SK-N-SH (cell line): Measurements from ENCODE around the gene NCSTN. TPM values are rescaled to one million over a fixed set of nuclear protein-coding genes. Genes with fewer than 3 reads are reported as not detected.

Experiments
- CTCF ChIA-PET: fragments of 300-600, 350-600 bp; formaldehyde crosslinking; extraction: SDS; loops from one replicate; lab custom pipeline; 2021; lab: Yijun Ruan, JAX
- POLR2A ChIA-PET: fragments of 350-600 bp; sonication (Branson Sonifier 250); formaldehyde crosslinking; extraction: SDS; loops from one replicate; lab custom pipeline; 2020; ENCODE audit warnings: antibody characterized with exemption, inconsistent platforms; lab: Yijun Ruan, JAX
- DNase-seq: peaks from one replicate; pipeline ENCODE4 v3.0.0; 2012
- H2AFZ ChIP-seq: fragments of 200-600 bp; sonication (generic); 2 replicates; pipeline ENCODE4 v1.8.1; 2016; ENCODE audit warnings: antibody characterized with exemption, mild to moderate bottlenecking, low read depth
- H3F3A ChIP-seq: fragments of 200-600 bp; sonication (generic); replicated peaks from 2 replicates; pipeline ENCODE3; 2016; ENCODE audit warnings: antibody characterized with exemption, mild to moderate bottlenecking; ENCODE audit not compliant: insufficient read depth
- H3K27ac ChIP-seq, 2 experiments: fragments of 200-500 bp in 1 of 2; fragments of 200-600 bp in 1 of 2; sonication (Bioruptor generic) in 1 of 2; sonication (generic), shearing (Covaris generic) in 1 of 2; 2 replicates each; pipeline versions ENCODE4 v1.5.1 to v1.6.1; 2014 to 2016; ENCODE audit warnings: low read depth in 2 of 2, inconsistent platforms in 1 of 2, low read length in 1 of 2, mild to moderate bottlenecking in 1 of 2, mixed read lengths in 1 of 2
- H3K27me3 ChIP-seq: fragments of 200-600 bp; sonication (generic), shearing (Covaris generic); 2 replicates; pipeline ENCODE4 v1.6.1; 2016; ENCODE audit warnings: mixed run types; ENCODE audit not compliant: insufficient read depth
- H3K36me3 ChIP-seq, 2 experiments: fragments of 200-500 bp in 1 of 2; fragments of 200-600 bp in 1 of 2; sonication (Bioruptor generic) in 1 of 2; sonication (generic) in 1 of 2; replicated peaks in 1 of 2; 2 replicates each; pipeline versions ENCODE3 to v1.5.1; 2014 to 2016; ENCODE audit warnings: low read length in 1 of 2, mild to moderate bottlenecking in 1 of 2; ENCODE audit not compliant: insufficient read depth in 2 of 2, control insufficient read depth in 1 of 2
- H3K4me1 ChIP-seq, 2 experiments: fragments of 200-500 bp in 1 of 2; fragments of 200-600 bp in 1 of 2; sonication (Bioruptor generic) in 1 of 2; sonication (generic), shearing (Covaris generic) in 1 of 2; 2 replicates each; pipeline versions ENCODE4 v1.5.1 to v1.6.1; 2014 to 2016; ENCODE audit warnings: low read depth in 1 of 2, low read length in 1 of 2, mixed run types in 1 of 2; ENCODE audit not compliant: insufficient read depth in 2 of 2, control insufficient read depth in 1 of 2
- H3K4me2 ChIP-seq: fragments of 200-600 bp; sonication (generic), shearing (Covaris generic); 2 replicates; pipeline ENCODE4 v1.6.1; 2017; ENCODE audit warnings: mixed run types
- H3K4me3 ChIP-seq, 2 experiments: fragments of 200-500 bp in 1 of 2; fragments of 200-600 bp in 1 of 2; sonication (Bioruptor generic) in 1 of 2; sonication (generic), shearing (Covaris generic) in 1 of 2; 2 replicates each; pipeline versions ENCODE4 v1.5.1 to v1.8.1; 2014 to 2016; ENCODE audit warnings: low read depth in 2 of 2, inconsistent platforms in 1 of 2, low read length in 1 of 2, mild to moderate bottlenecking in 1 of 2, mixed read lengths in 1 of 2, moderate library complexity in 1 of 2
- H3K79me2 ChIP-seq: fragments of 200-600 bp; sonication (generic); 2 replicates; pipeline ENCODE4 v1.8.1; 2017; ENCODE audit warnings: mild to moderate bottlenecking; ENCODE audit not compliant: insufficient read depth
- H3K9ac ChIP-seq: fragments of 200-600 bp; sonication (generic); 2 replicates; pipeline ENCODE4 v1.6.1; 2017; ENCODE audit warnings: mixed run types
- H3K9me2 ChIP-seq: fragments of 200-600 bp; sonication (generic); 2 replicates; pipeline ENCODE4 v1.6.1; 2017; ENCODE audit warnings: mixed run types
- H3K9me3 ChIP-seq: fragments of 200-600 bp; sonication (generic); 2 replicates; pipeline ENCODE4 v1.6.1; 2017; ENCODE audit warnings: mixed run types, mild to moderate bottlenecking, moderate library complexity
- H4K20me1 ChIP-seq: fragments of 200-600 bp; sonication (generic); 2 replicates; pipeline ENCODE4 v1.6.1; 2017; ENCODE audit warnings: mild to moderate bottlenecking, mixed run types; ENCODE audit not compliant: insufficient read depth
- EZH2phosphoT487 ChIP-seq: fragments of 200-600 bp; sonication (generic); IDR thresholded peaks from 2 replicates; pipeline ENCODE4 v1.6.1; 2017; ENCODE audit warnings: low read depth, mixed run types, mild to moderate bottlenecking, antibody characterized with exemption, moderate library complexity, borderline replicate concordance
- FOXJ3 ChIP-seq: sonication (generic); formaldehyde crosslinking; IDR thresholded peaks from 2 replicates; pipeline ENCODE4 v1.5.1; 2020; ENCODE audit warnings: mild to moderate bottlenecking, missing genetic modification reagents
- FOXM1 ChIP-seq: IDR thresholded peaks from 2 replicates; pipeline ENCODE4 v1.4.0; 2012; ENCODE audit warnings: low read depth, mild to moderate bottlenecking
- GATA2 ChIP-seq: sonication (generic); formaldehyde crosslinking; IDR thresholded peaks from 2 replicates; pipeline ENCODE4 v1.5.0; 2020; ENCODE audit warnings: mild to moderate bottlenecking, missing genetic modification reagents
- MXI1 ChIP-seq: IDR thresholded peaks from 2 replicates; pipeline ENCODE4 v1.6.1; 2012; ENCODE audit warnings: mild to moderate bottlenecking, low read depth, low read length, improper control_type of control experiment
- NFIC ChIP-seq: IDR thresholded peaks from 2 replicates; pipeline ENCODE4 v1.4.0; 2012; ENCODE audit warnings: borderline replicate concordance
- REST ChIP-seq: IDR thresholded peaks from 2 replicates; pipeline ENCODE4 v1.6.1; 2012; ENCODE audit warnings: mild to moderate bottlenecking, low read depth, low read length, moderate library complexity
- RFX5 ChIP-seq: IDR thresholded peaks from 2 replicates; pipeline ENCODE4 v1.6.1; 2012; ENCODE audit warnings: mild to moderate bottlenecking, improper control_type of control experiment, low read length
- TEAD4 ChIP-seq: IDR thresholded peaks from 2 replicates; pipeline ENCODE4 v1.4.0; 2012; ENCODE audit warnings: mild to moderate bottlenecking, borderline replicate concordance; ENCODE audit not compliant: insufficient read depth
- ZBTB33 ChIP-seq: IDR thresholded peaks from 2 replicates; pipeline ENCODE4 v1.4.0; 2012; ENCODE audit warnings: low read depth, borderline replicate concordance
- WGBS: methylation state at CpG from one replicate; pipeline ENCODE4 v1.1.6; 2017; ENCODE audit warnings: low lambda C conversion rate; 5-methylcytosine and 5-hydroxymethylcytosine counted together
- polyA plus RNA-seq, 3 experiments: library from polyadenylated mRNA; depleted of rRNA; stranded (reverse); fragments of >200 nt; gene quantifications; 2 replicates each; pipeline ENCODE4 v1.2.3, GENCODE V29; 2012
- TF ChIP-seq, protein P1 (sequence below): fragments of 150-350 bp; IDR thresholded peaks from 2 replicates; pipeline ENCODE4 v1.6.1; 2016; ENCODE audit warnings: mild to moderate bottlenecking, low read depth, low read length

Gene NCSTN
- polyA plus RNA-seq, 1 of the 3 experiments (the other 2 are of a cell fraction): 165 TPM

- POLR2A ChIA-PET: no interaction called here
- TF ChIP-seq RFX5 (no peak), NFIC (no peak)
- peaks cover 52% of the 10 kb centered on the region for H4K20me1 ChIP-seq
Observed at GRCh38 chr1:160340866-160341265, 2.3 kb upstream of the NCSTN start.

GRCh38 chr1:160342526-160342925 lies 657 bp upstream of the NCSTN start:
- WGBS: 1% methylated on average over 7 of the region's 7 CpGs
- Histone ChIP-seq H4K20me1 (peaks cover 41% of the 10 kb centered on the region), H3K9ac (peak overlapping the region; percentile 98), H3K4me1 (peaks cover 5 to 15% of the 10 kb centered on the region in 2 experiments; a peak in 2 of 4 replicates), H3K79me2 (peaks cover 88% of the 10 kb centered on the region), H3K27ac (peak overlapping the region; percentile 87 to 89), H3K36me3 (peaks cover 46 to 49% of the 10 kb centered on the region in 2 experiments), H3K9me3 (no peaks in the 10 kb centered on the region), H3K27me3 (no peaks in the 10 kb centered on the region), H2AFZ (peak overlapping the region; percentile 63), H3K9me2 (no peaks in the 10 kb centered on the region), H3K4me3 (peak overlapping the region; percentile 94 to 98), H3K4me2 (peak overlapping the region; percentile 83), H3F3A (no peaks in the 10 kb centered on the region)
- DNase-seq: no peak
- no peak for TF ChIP-seq ZBTB33
- POLR2A ChIA-PET: interaction anchor here (0.9 to 1.4 kb wide), 2 partner anchors 12 to 24 kb away, joined by 3 to 5 read pairs; partner anchors contain the start of gene NHLH1
- CTCF ChIA-PET: interaction anchor here (0.6 to 1.4 kb wide), 3 partner anchors 34 to 74 kb away, joined by 3 to 4 read pairs (median 3); no protein-coding TSS in a partner anchor

More at GRCh38 chr1:160340866-160341265, 2.3 kb upstream of the NCSTN start:
- no peak overlapping the region for H2AFZ ChIP-seq
- peak overlapping the region; percentile 98; the same call in 1 of the 2 replicates for H3K9ac ChIP-seq
- peaks cover 50 to 52% of the 10 kb centered on the region in 2 experiments for H3K36me3 ChIP-seq
- 89% methylated on average over 2 of the region's 2 CpGs for WGBS
- H3K4me1 ChIP-seq: peaks cover 5 to 15% of the 10 kb centered on the region in 2 experiments; a peak in 2 of 4 replicates
- H3K27ac ChIP-seq: no peak overlapping the region
- H3K4me3 ChIP-seq: peak overlapping the region in 1 of 2 experiments; percentile 94; a peak in 1 of 4 replicates
- H3K4me2 ChIP-seq: peak overlapping the region; percentile 83
- no peaks in the 10 kb centered on the region for H3K27me3 ChIP-seq
- H3F3A ChIP-seq: peaks cover 7% of the 10 kb centered on the region
- peaks cover 97% of the 10 kb centered on the region for H3K79me2 ChIP-seq
- no peaks in the 10 kb centered on the region for H3K9me3 ChIP-seq
- no peak for DNase-seq
- CTCF ChIA-PET: interaction anchor here (1.4 kb wide), 1 partner anchor 75 kb away, joined by 3 read pairs; no protein-coding TSS in a partner anchor
- H3K9me2 ChIP-seq: no peaks in the 10 kb centered on the region

DNA sequence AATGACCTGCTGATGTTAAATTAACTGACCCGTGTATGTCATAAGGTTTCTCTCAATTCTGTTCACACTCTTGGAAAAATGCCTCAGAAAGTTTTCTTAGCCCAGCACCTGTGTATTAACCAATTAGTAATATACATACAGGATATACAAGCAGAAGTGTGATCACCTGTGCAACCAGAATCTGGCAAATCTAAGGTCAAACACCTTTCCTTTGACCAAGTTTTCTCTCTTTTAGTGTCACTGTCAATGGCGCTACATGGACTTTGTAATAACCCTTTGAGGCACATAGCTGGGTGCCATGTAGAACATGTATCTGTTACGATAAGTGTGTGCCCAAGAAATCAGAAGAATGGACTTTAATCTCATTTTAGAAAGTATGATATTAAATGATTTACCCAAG lies 1.1 kb downstream of the NCSTN start:
- Histone ChIP-seq H3K4me1 (peaks cover 3 to 15% of the 10 kb centered on the region in 2 experiments; a peak in 2 of 4 replicates), H3F3A (no peaks in the 10 kb centered on the region), H3K9ac (peak overlapping the region; percentile 98), H3K36me3 (peaks cover 29 to 45% of the 10 kb centered on the region in 2 experiments), H3K27ac (no peak overlapping the region), H3K9me2 (no peaks in the 10 kb centered on the region), H3K27me3 (no peaks in the 10 kb centered on the region), H3K9me3 (no peaks in the 10 kb centered on the region), H3K79me2 (peaks cover 71% of the 10 kb centered on the region), H3K4me3 (peak overlapping the region; percentile 94 to 98), H4K20me1 (peaks cover 27% of the 10 kb centered on the region), H3K4me2 (peak overlapping the region; percentile 83), H2AFZ (peak overlapping the region; percentile 93; the same call in 1 of the 2 replicates)
- ChIA-PET POLR2A (interaction anchor here (0.7 to 0.9 kb wide), 2 partner anchors 15 to 82 kb away, joined by 3 read pairs; partner anchors contain the start of gene DCAF8), CTCF (interaction anchor here (0.8 to 4.5 kb wide), 5 partner anchors 10 to 53 kb away, joined by 3 to 20 read pairs (median 3); no protein-coding TSS in a partner anchor)
- no peak for DNase-seq
- WGBS: 80% methylated on average over 3 of the region's 3 CpGs
- TF ChIP-seq FOXJ3 (no peak), REST (no peak), MXI1 (no peak), NFIC (no peak), FOXM1 (no peak), GATA2 (CRISPR knock-in tag) (no peak), TEAD4 (no peak), EZH2phosphoT487 (no peak)
- TF ChIP-seq, protein P1, sequence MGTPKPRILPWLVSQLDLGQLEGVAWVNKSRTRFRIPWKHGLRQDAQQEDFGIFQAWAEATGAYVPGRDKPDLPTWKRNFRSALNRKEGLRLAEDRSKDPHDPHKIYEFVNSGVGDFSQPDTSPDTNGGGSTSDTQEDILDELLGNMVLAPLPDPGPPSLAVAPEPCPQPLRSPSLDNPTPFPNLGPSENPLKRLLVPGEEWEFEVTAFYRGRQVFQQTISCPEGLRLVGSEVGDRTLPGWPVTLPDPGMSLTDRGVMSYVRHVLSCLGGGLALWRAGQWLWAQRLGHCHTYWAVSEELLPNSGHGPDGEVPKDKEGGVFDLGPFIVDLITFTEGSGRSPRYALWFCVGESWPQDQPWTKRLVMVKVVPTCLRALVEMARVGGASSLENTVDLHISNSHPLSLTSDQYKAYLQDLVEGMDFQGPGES: no peak
